CD4-positive, alpha-beta T cell treated with Interferon alpha-2 for 1 hour (primary cell): ENCODE results near the gene TVP23B.
"Not testable (repeated sequence)": the region's sequence is repeated elsewhere in the genome, so short reads cannot be mapped to it uniquely, and the experiment has no call there.

Source experiments
- DNase-seq, 2 donors: peaks; one replicate each; pipeline ENCODE4 v3.0.0-alpha.2; 2020 to 2022

Gene TVP23B

GRCh38 chr17:18794841-18795240 lies 13.9 kb downstream of the TVP23B start:
- not testable (repeated sequence) for DNase-seq

- DNase-seq = not testable (repeated sequence)
Measured at GRCh38 chr17:18796887-18797286, 15.9 kb downstream of the TVP23B start.

- DNase-seq = not testable (repeated sequence)
Measured at GRCh38 chr17:18803458-18804245, 22.7 kb downstream of the TVP23B start.

- not testable (repeated sequence) for DNase-seq
Measured at GRCh38 chr17:18815924-18816323, 34.9 kb downstream of the TVP23B start.

GRCh38 chr17:18816489-18817371 lies 35.7 kb downstream of the TVP23B start:
- DNase-seq = peak; percentile 48 to 78

- DNase-seq = not testable (repeated sequence)
Measured at GRCh38 chr17:18821430-18821829, 40.4 kb downstream of the TVP23B start.

GRCh38 chr17:18827613-18828012 lies 46.6 kb downstream of the TVP23B start:
- not testable (repeated sequence) for DNase-seq

- DNase-seq = no peak
Measured at GRCh38 chr17:18848501-18848900, 67.5 kb downstream of the TVP23B start.

- DNase-seq = no peak
Measured at GRCh38 chr17:18850679-18851078, 69.7 kb downstream of the TVP23B start.

GRCh38 chr17:18851201-18851600 lies 70.2 kb downstream of the TVP23B start:
- no peak for DNase-seq

GRCh38 chr17:18854956-18855355 lies 74.0 kb downstream of the TVP23B start:
- DNase-seq = no peak

GRCh38 chr17:18855831-18856569 lies 75.0 kb downstream of the TVP23B start:
- DNase-seq = peak; percentile 86 to 91
